ENCODE measurements around the gene FMNL2.

GRCh38 chr2:152320814-152321213 is 14.2 kb upstream of the FMNL2 start:
- TF ChIP-seq EZH2 (IDR thresholded peaks at IDR 0.05; ENCODE audit: insufficient read depth, poor library complexity, severe bottlenecking) (no peak), EZH2phosphoT487 (IDR thresholded peaks at IDR 0.05; ENCODE audit: insufficient read depth, low read depth) (no peak)
